Stimulated activated CD8-positive, alpha-beta memory T cell treated with anti-CD3 and anti-CD28 coated beads, Interleukin-7, amount 100 ng/mL, for 1 hour (primary cell): Measurements from ENCODE around the gene RBM38.
"Not testable (repeated sequence)": the region's sequence is repeated elsewhere in the genome, so short reads cannot be mapped to it uniquely, and the experiment has no call there.

Source experiments
- DNase-seq, 2 donors: peaks; one replicate each; pipeline ENCODE4 v3.0.0-alpha.2; 2020; ENCODE audit warnings: low read depth in 2 of 2

The RBM38 gene

GRCh38 chr20:57390604-57391438 is at the start of gene RBM38:
Gene RBM38, plus strand, starts transcription at chr20:57391396. Its CDS starts 186 bp downstream, at chr20:57391582.
- DNase-seq = peak; percentile 51 to 53

- no peak for DNase-seq
Measured at GRCh38 chr20:57341663-57342062, 49.5 kb upstream of the RBM38 start.

GRCh38 chr20:57342829-57343228 is 48.4 kb upstream of the RBM38 start:
- no peak for DNase-seq

GRCh38 chr20:57346477-57346876 is 44.7 kb upstream of the RBM38 start:
- peak; percentile 14 to 51 for DNase-seq

GRCh38 chr20:57347393-57347792 is 43.8 kb upstream of the RBM38 start:
- no peak for DNase-seq

GRCh38 chr20:57348200-57348921 is 42.8 kb upstream of the RBM38 start:
- not testable (repeated sequence) for DNase-seq

- not testable (repeated sequence) for DNase-seq
Measured at GRCh38 chr20:57348922-57349574, 42.1 kb upstream of the RBM38 start.

GRCh38 chr20:57350081-57350710 is 41.0 kb upstream of the RBM38 start:
- no peak for DNase-seq

GRCh38 chr20:57350726-57351041 is 40.5 kb upstream of the RBM38 start:
- not testable (repeated sequence) for DNase-seq

GRCh38 chr20:57351042-57351783 is 40.0 kb upstream of the RBM38 start, which contains the start of gene RAE1:
Gene RAE1, plus strand, starts transcription at chr20:57351255. Its CDS starts 2,784 bp downstream, at chr20:57354039.
- DNase-seq = peak; percentile 81 to 84

GRCh38 chr20:57352305-57352704 is 38.9 kb upstream of the RBM38 start:
- no peak for DNase-seq

GRCh38 chr20:57353351-57353750 is 37.8 kb upstream of the RBM38 start:
- DNase-seq = no peak

GRCh38 chr20:57361517-57361916 is 29.7 kb upstream of the RBM38 start:
- DNase-seq = no peak

- no peak for DNase-seq
Measured at GRCh38 chr20:57364451-57364850, 26.7 kb upstream of the RBM38 start.

GRCh38 chr20:57369596-57369995 is 21.6 kb upstream of the RBM38 start:
- DNase-seq = no peak

GRCh38 chr20:57370316-57370715 is 20.9 kb upstream of the RBM38 start:
- DNase-seq = no peak

GRCh38 chr20:57371363-57371762 is 19.8 kb upstream of the RBM38 start:
- DNase-seq = no peak

GRCh38 chr20:57372157-57372556 is 19.0 kb upstream of the RBM38 start:
- no peak for DNase-seq

- no peak for DNase-seq
Measured at GRCh38 chr20:57372581-57373350, 18.4 kb upstream of the RBM38 start.

- DNase-seq = no peak
Measured at GRCh38 chr20:57374343-57374930, 16.8 kb upstream of the RBM38 start.
